ENCODE data around the gene PDE8A. TPM values are rescaled to one million over a fixed set of nuclear protein-coding genes. Genes with fewer than 3 reads are reported as not detected.

The PDE8A gene
- total RNA-seq, 2 donors from 2014 or later, result 34.2 to 50.1 TPM

GRCh38 chr15:85116494-85116893, 134.8 kb downstream of the PDE8A start:
- Histone ChIP-seq H3K27ac (no peak overlapping the region), H3K9me3 (no peaks in the 10 kb centered on the region), H3K4me3 (no peak overlapping the region), H3K4me1 (no peaks in the 10 kb centered on the region), H3K36me3 (replicated peaks in 1 of 2; ENCODE audit: insufficient read depth in 1 of 2, low read depth in 2 of 2) (peaks cover 0 to 11% of the 10 kb centered on the region in 2 donors), H3K27me3 (no peaks in the 10 kb centered on the region)
- ATAC-seq (no peak), DNase-seq (no peak)
- 94 to 95% methylated on average over 3 of the region's 3 CpGs for whole genome bisulfite sequencing, 2 donors
- TF ChIP-seq POLR2A (IDR thresholded peaks at IDR 0.05), result no peak
- TF ChIP-seq CTCF (IDR thresholded peaks at IDR 0.05), result no peak
- intact Hi-C loops (cut with DNase I), result no loop called here

GRCh38 chr15:85116925-85117646, 135.4 kb downstream of the PDE8A start:
- intact Hi-C loops (cut with DNase I), result no loop called here
- no peaks in the 10 kb centered on the region for H3K27me3 ChIP-seq
- H3K27ac ChIP-seq, result no peak overlapping the region
- no peaks in the 10 kb centered on the region for H3K9me3 ChIP-seq
- DNase-seq (no peak), ATAC-seq (no peak)
- H3K36me3 ChIP-seq (replicated peaks in 1 of 2; ENCODE audit: insufficient read depth in 1 of 2, low read depth in 2 of 2), result peaks cover 0 to 11% of the 10 kb centered on the region in 2 donors
- TF ChIP-seq CTCF (IDR thresholded peaks at IDR 0.05) (no peak), POLR2A (IDR thresholded peaks at IDR 0.05) (no peak)
- H3K4me1 ChIP-seq, result no peaks in the 10 kb centered on the region
- no peak overlapping the region for H3K4me3 ChIP-seq
- 73 to 82% methylated on average over 2 to 5 of the region's 5 CpGs for WGBS, 2 donors

- Histone ChIP-seq H3K27me3 (no peaks in the 10 kb centered on the region), H3K4me1 (no peaks in the 10 kb centered on the region), H3K27ac (no peak overlapping the region), H3K9me3 (no peaks in the 10 kb centered on the region), H3K36me3 (replicated peaks in 1 of 2; ENCODE audit: insufficient read depth in 1 of 2, low read depth in 2 of 2) (peaks cover 0 to 11% of the 10 kb centered on the region in 2 donors), H3K4me3 (no peak overlapping the region)
- WGBS, 2 donors, result 96 to 100% methylated on average over 4 of the region's 4 CpGs
- ATAC-seq (no peak), DNase-seq (no peak)
- TF ChIP-seq CTCF (IDR thresholded peaks at IDR 0.05), result no peak
- intact Hi-C loops (cut with DNase I), result no loop called here
Measured at GRCh38 chr15:85118173-85118572, 136.5 kb downstream of the PDE8A start.

- WGBS, 2 donors, result 70 to 76% methylated on average over 2 of the region's 2 CpGs
- no peaks in the 10 kb centered on the region for H3K9me3 ChIP-seq
- H3K36me3 ChIP-seq (replicated peaks in 1 of 2; ENCODE audit: insufficient read depth in 1 of 2, low read depth in 2 of 2), result peaks cover 0 to 11% of the 10 kb centered on the region in 2 donors
Measured at GRCh38 chr15:85118581-85118980, 136.9 kb downstream of the PDE8A start.

More at GRCh38 chr15:85118581-85118980, 136.9 kb downstream of the PDE8A start:
- H3K4me3 ChIP-seq, result no peak overlapping the region
- DNase-seq, result no peak
- ATAC-seq, result no peak
- no peaks in the 10 kb centered on the region for H3K4me1 ChIP-seq
- intact Hi-C loops (cut with DNase I), result no loop called here
- H3K27me3 ChIP-seq, result no peaks in the 10 kb centered on the region
- H3K27ac ChIP-seq, result no peak overlapping the region
- TF ChIP-seq CTCF (IDR thresholded peaks at IDR 0.05), result no peak
- no peak for TF ChIP-seq POLR2A (IDR thresholded peaks at IDR 0.05)
